GM23248 (cell line): ENCODE results near the gene SFN.

ENCODE experiments used
- EZH2 ChIP-seq: fragments of 200-600 bp; sonication (generic); IDR thresholded peaks from 2 replicates; pipeline ENCODE4 v1.6.1; 2018; ENCODE audit warnings: antibody characterized with exemption, mild to moderate bottlenecking; ENCODE audit not compliant: insufficient read depth, poor library complexity, severe bottlenecking
- EZH2phosphoT487 ChIP-seq: fragments of 200-600 bp; sonication (generic); IDR thresholded peaks from 2 replicates; pipeline ENCODE4 v1.6.1; 2018; ENCODE audit warnings: antibody characterized with exemption, moderate library complexity, mild to moderate bottlenecking, low read depth; ENCODE audit not compliant: insufficient read depth

GRCh38 chr1:26890467-26890796 lies 27.5 kb downstream of the SFN start:
- TF ChIP-seq EZH2: no peak
- TF ChIP-seq EZH2phosphoT487: no peak
